IMR-90 (cell line): ENCODE measurements around the gene IFNK. TPM values are rescaled to one million over a fixed set of nuclear protein-coding genes. Genes with fewer than 3 reads are reported as not detected.

Experiments
- ATAC-seq: fragments of 200-7000 bp; cut with Tn5 transposase; 2 replicates; pipeline ENCODE4 v1.9.1; 2020; ENCODE audit warnings: low read depth, mild to moderate bottlenecking, moderate library complexity
- Bru-seq: library from RNA; stranded (reverse); fragments of 400-500 nt; gene quantifications from one replicate; lab custom pipeline; 2021; lab: Mats Ljungman, UMichigan
- BruChase-seq, 2 experiments: library from RNA; stranded (reverse); fragments of 400-500 nt; gene quantifications; one replicate each; lab custom pipeline; 2021; lab: Mats Ljungman, UMichigan
- BruUV-seq: library from RNA; stranded (reverse); fragments of 400-500 nt; replicated peaks from 2 replicates; lab custom pipeline; 2021; lab: Mats Ljungman, UMichigan
- CTCF ChIA-PET: fragments of 300-600 bp; formaldehyde crosslinking; extraction: SDS; loops from one replicate; lab custom pipeline; 2021; ENCODE audit warnings: antibody characterized with exemption; lab: Yijun Ruan, JAX
- POLR2A ChIA-PET: fragments of 300-600 bp; sonication (Branson Sonifier 250); formaldehyde crosslinking; loops from one replicate; lab custom pipeline; 2022; ENCODE audit warnings: antibody characterized with exemption; ENCODE audit not compliant: unreplicated experiment; lab: Charles Lee
- DNase-seq: peaks from one replicate; pipeline ENCODE4 v3.0.0; 2013
- H2AFZ ChIP-seq: replicated peaks from 2 replicates; pipeline ENCODE3; 2013; ENCODE audit warnings: low read length, mild to moderate bottlenecking; ENCODE audit not compliant: poor library complexity
- H2AK5ac ChIP-seq: 2 replicates; pipeline ENCODE4 v1.6.1; 2013; ENCODE audit warnings: low read depth, low read length, inconsistent platforms
- H2AK9ac ChIP-seq: replicated peaks from 2 replicates; pipeline ENCODE3; 2013; ENCODE audit warnings: mild to moderate bottlenecking, low read depth, low read length, moderate library complexity; ENCODE audit not compliant: poor library complexity
- H2BK120ac ChIP-seq: 2 replicates; pipeline ENCODE4 v1.6.1; 2013; ENCODE audit warnings: low read depth, low read length, inconsistent platforms
- H2BK15ac ChIP-seq: 3 replicates; pipeline ENCODE4 v1.6.1; 2013; ENCODE audit warnings: low read depth, low read length, inconsistent platforms
- H2BK20ac ChIP-seq: 2 replicates; pipeline ENCODE4 v1.6.1; 2013; ENCODE audit warnings: low read depth, mild to moderate bottlenecking, inconsistent platforms, low read length, moderate library complexity
- H2BK5ac ChIP-seq: 2 replicates; pipeline ENCODE4 v1.6.1; 2013; ENCODE audit warnings: mild to moderate bottlenecking, low read depth, low read length, inconsistent platforms; ENCODE audit not compliant: poor library complexity, severe bottlenecking
- H3K14ac ChIP-seq: replicated peaks from 2 replicates; pipeline ENCODE4 v1.6.1; 2013; ENCODE audit warnings: low read depth, low read length, inconsistent platforms
- H3K18ac ChIP-seq: 2 replicates; pipeline ENCODE4 v1.6.1; 2013; ENCODE audit warnings: low read depth, low read length, control low read depth
- H3K23ac ChIP-seq: 2 replicates; pipeline ENCODE4 v1.6.1; 2013; ENCODE audit warnings: low read depth, low read length, inconsistent platforms
- H3K27ac ChIP-seq: 2 replicates; pipeline ENCODE4 v1.5.1; 2013; ENCODE audit warnings: mild to moderate bottlenecking, control low read depth, low read length; ENCODE audit not compliant: insufficient read depth
- H3K27me3 ChIP-seq: 2 replicates; pipeline ENCODE4 v1.6.1; 2013; ENCODE audit warnings: low read length; ENCODE audit not compliant: control insufficient read depth, insufficient read depth
- H3K36me3 ChIP-seq: 2 replicates; pipeline ENCODE4 v1.6.1; 2013; ENCODE audit warnings: low read length, mixed read lengths; ENCODE audit not compliant: control insufficient read depth, insufficient read depth
- H3K4ac ChIP-seq: 2 replicates; pipeline ENCODE4 v1.6.1; 2013; ENCODE audit warnings: low read depth, low read length, inconsistent platforms
- H3K4me1 ChIP-seq: 2 replicates; pipeline ENCODE4 v1.6.1; 2013; ENCODE audit warnings: low read length, mixed read lengths; ENCODE audit not compliant: control insufficient read depth, insufficient read depth
- H3K4me2 ChIP-seq: 2 replicates; pipeline ENCODE4 v1.6.1; 2013; ENCODE audit warnings: low read depth, mild to moderate bottlenecking, control low read depth, low read length, moderate library complexity
- H3K4me3 ChIP-seq: 2 replicates; pipeline ENCODE4 v1.5.1; 2013; ENCODE audit warnings: low read depth, mild to moderate bottlenecking, control low read depth, low read length, moderate library complexity; ENCODE audit not compliant: insufficient read depth
- H3K56ac ChIP-seq: 2 replicates; pipeline ENCODE4 v1.6.1; 2013; ENCODE audit warnings: low read length, inconsistent platforms; ENCODE audit not compliant: insufficient read depth; ENCODE audit errors: extremely low read depth
- H3K79me1 ChIP-seq, 2 experiments: 2 replicates each; pipeline ENCODE4 v1.6.1; 2013; ENCODE audit warnings: low read length in 2 of 2, inconsistent platforms in 1 of 2, low read depth in 1 of 2
- H3K9ac ChIP-seq: 2 replicates; pipeline ENCODE4 v1.6.1; 2013; ENCODE audit warnings: low read depth, low read length, control low read depth
- H3K9me1 ChIP-seq: 2 replicates; pipeline ENCODE4 v1.6.1; 2013; ENCODE audit warnings: low read length, inconsistent platforms; ENCODE audit not compliant: insufficient read depth
- H3K9me3 ChIP-seq: 2 replicates; pipeline ENCODE4 v1.6.1; 2013; ENCODE audit warnings: low read length; ENCODE audit not compliant: control insufficient read depth, insufficient read depth
- H4K20me1 ChIP-seq: 2 replicates; pipeline ENCODE4 v1.6.1; 2013; ENCODE audit warnings: low read length, inconsistent platforms; ENCODE audit not compliant: insufficient read depth
- H4K5ac ChIP-seq: 2 replicates; pipeline ENCODE4 v1.6.1; 2013; ENCODE audit warnings: mild to moderate bottlenecking, low read depth, low read length, control low read depth
- H4K8ac ChIP-seq, 2 experiments: 2 replicates each; pipeline ENCODE4 v1.6.1; 2013; ENCODE audit warnings: low read depth in 2 of 2, low read length in 2 of 2, control low read depth in 1 of 2, inconsistent platforms in 1 of 2
- H4K91ac ChIP-seq: 2 replicates; pipeline ENCODE4 v1.6.1; 2013; ENCODE audit warnings: low read depth, low read length, inconsistent platforms; ENCODE audit not compliant: insufficient read depth
- BHLHE40 ChIP-seq: fragments of 150-350 bp; IDR thresholded peaks from 2 replicates; pipeline ENCODE4 v1.6.1; 2016; ENCODE audit warnings: mild to moderate bottlenecking, low read depth, low read length
- CEBPB ChIP-seq: IDR thresholded peaks from 2 replicates; pipeline ENCODE4 v1.6.1; 2012; ENCODE audit warnings: low read depth, low read length, improper control_type of control experiment
- CHD1 ChIP-seq: IDR thresholded peaks from 2 replicates; pipeline ENCODE4 v1.6.1; 2012; ENCODE audit warnings: low read depth, low read length, improper control_type of control experiment
- CTCF ChIP-seq: conservative IDR thresholded peaks from 2 replicates; pipeline ENCODE4 v1.5.1; 2012; ENCODE audit warnings: mild to moderate bottlenecking, low read depth, low read length, improper control_type of control experiment
- ELK1 ChIP-seq: fragments of 150-350 bp; IDR thresholded peaks from 2 replicates; pipeline ENCODE4 v1.6.1; 2016; ENCODE audit warnings: low read depth, mild to moderate bottlenecking, low read length, moderate library complexity, borderline replicate concordance
- FOS ChIP-seq: fragments of 150-350 bp; IDR thresholded peaks from 2 replicates; pipeline ENCODE4 v1.6.1; 2016; ENCODE audit warnings: low read depth, low read length
- MAFK ChIP-seq: IDR thresholded peaks from 2 replicates; pipeline ENCODE4 v1.6.1; 2012; ENCODE audit warnings: low read depth, low read length, improper control_type of control experiment
- MAZ ChIP-seq: IDR thresholded peaks from 2 replicates; pipeline ENCODE4 v1.6.1; 2012; ENCODE audit warnings: low read depth, mild to moderate bottlenecking, low read length, improper control_type of control experiment, moderate library complexity, borderline replicate concordance
- MXI1 ChIP-seq: IDR thresholded peaks from 2 replicates; pipeline ENCODE4 v1.6.1; 2012; ENCODE audit warnings: low read depth, mild to moderate bottlenecking, low read length, moderate library complexity, borderline replicate concordance
- NFE2L2 ChIP-seq: fragments of 150-350 bp; IDR thresholded peaks from 2 replicates; pipeline ENCODE4 v1.6.1; 2016; ENCODE audit warnings: low read depth, mild to moderate bottlenecking, low read length
- POLR2A ChIP-seq: IDR thresholded peaks from 2 replicates; pipeline ENCODE4 v1.6.1; 2012; ENCODE audit warnings: mild to moderate bottlenecking, low read depth, low read length
- RAD21 ChIP-seq: IDR thresholded peaks from 2 replicates; pipeline ENCODE4 v1.6.1; 2012; ENCODE audit warnings: low read length, improper control_type of control experiment
- RCOR1 ChIP-seq: IDR thresholded peaks from 2 replicates; pipeline ENCODE4 v1.6.1; 2012; ENCODE audit warnings: mild to moderate bottlenecking, low read length, improper control_type of control experiment; ENCODE audit not compliant: insufficient replicate concordance
- RFX5 ChIP-seq: IDR thresholded peaks from 2 replicates; pipeline ENCODE4 v1.8.0; 2012; ENCODE audit warnings: low read depth, mild to moderate bottlenecking, low read length, moderate library complexity
- SMC3 ChIP-seq: fragments of 150-350 bp; IDR thresholded peaks from 2 replicates; pipeline ENCODE4 v1.6.1; 2016; ENCODE audit warnings: low read depth, mild to moderate bottlenecking, antibody characterized with exemption, low read length, moderate library complexity
- WGBS, 2 experiments: methylation state at CpG; one replicate each; pipeline versions ENCODE4 v1.1.5 to v1.1.7; 2013; ENCODE audit warnings: missing lambda C conversion rate in 2 of 2; ENCODE audit not compliant: insufficient read length in 1 of 2; ENCODE audit errors: extremely low coverage in 2 of 2; 5-methylcytosine and 5-hydroxymethylcytosine counted together
- dilution Hi-C: fragments of 300-500 bp; cut with HindIII; formaldehyde crosslinking; loops from one replicate; pipeline ENCODE4 v1.14.3; 2018; ENCODE audit warnings: low sequenced_read_pairs; ENCODE audit not compliant: unreplicated experiment
- in situ Hi-C: fragments of 300-500 bp; cut with MboI; formaldehyde crosslinking; loops from 3 replicates; pipeline ENCODE4 v1.14.3; 2019; ENCODE audit warnings: low sequenced_read_pairs, inconsistent platforms, mixed read lengths
- intact Hi-C: fragments of 100-400 bp; cut with micrococcal nuclease; formaldehyde crosslinking; loops from 2 replicates; pipeline ENCODE4 v1.10.0; 2022
- long read RNA-seq: library from polyadenylated mRNA; unstranded; transcript quantifications from one replicate; pipeline ENCODE4 v2.0.0, GENCODE V29; 2021; ENCODE audit not compliant: unreplicated experiment
- polyA plus RNA-seq, 3 experiments: library from polyadenylated mRNA; depleted of rRNA; stranded (reverse); fragments of >200 nt; gene quantifications; 2 replicates each; pipeline ENCODE4 v1.2.3, GENCODE V29; 2012; ENCODE audit warnings: low replicate concordance in 1 of 3
- total RNA-seq: library from RNA; depleted of rRNA; stranded (reverse); fragments of >200 nt; gene quantifications from 2 replicates; pipeline ENCODE4 v1.2.3, GENCODE V29; 2012; rRNA removed

Gene IFNK
- total RNA-seq (not detected in 2 replicates), polyA plus RNA-seq (2012; rRNA removed) (not detected in 2 replicates), Bru-seq, nascent RNA (not detected), BruChase-seq, experiment 1, labeled RNA remaining after a 6-hour chase (not detected), BruChase-seq, experiment 2, labeled RNA remaining after a 2-hour chase (not detected)
- polyA plus RNA-seq (2012; cell fraction: cytosol; rRNA removed) = not detected in 2 replicates
- not detected in 2 replicates for polyA plus RNA-seq (2012; cell fraction: nucleus; rRNA removed; ENCODE audit: low replicate concordance)
- long read RNA-seq = 0 reads

GRCh38 chr9:27524236-27524635, at the start of gene IFNK:
TSS of gene IFNK (plus strand) at chr9:27524290. CDS start at chr9:27524337, 47 bp downstream.
- Histone ChIP-seq H3K4ac (no peak within 1 kb of the TSS), H3K4me3 (no peak within 1 kb of the TSS), H3K9ac (no peak within 1 kb of the TSS), H2AFZ (no peak within 1 kb of the TSS), H3K9me3 (no peaks in the 10 kb centered on the region), H3K23ac (no peak within 1 kb of the TSS), H2AK9ac (no peak within 1 kb of the TSS), H3K18ac (no peak within 1 kb of the TSS), H2BK20ac (no peak within 1 kb of the TSS), H3K27ac (no peak within 1 kb of the TSS), H3K56ac (no peak within 1 kb of the TSS), H2BK120ac (no peak within 1 kb of the TSS), H4K91ac (no peak within 1 kb of the TSS), H3K79me1 (no peaks in the 10 kb centered on the region), H3K4me1 (no peaks in the 10 kb centered on the region), H3K36me3 (no peaks in the 10 kb centered on the region), H2AK5ac (no peak within 1 kb of the TSS), H4K8ac (no peak within 1 kb of the TSS), H3K4me2 (no peak within 1 kb of the TSS), H3K27me3 (peaks cover 26% of the 10 kb centered on the region), H3K9me1 (no peaks in the 10 kb centered on the region), H2BK5ac (no peak within 1 kb of the TSS), H3K14ac (no peak within 1 kb of the TSS), H4K5ac (no peak within 1 kb of the TSS), H4K20me1 (no peaks in the 10 kb centered on the region), H2BK15ac (no peak within 1 kb of the TSS)
- 40% methylated on average over 1 of the region's 2 CpGs; no CpG with 5 or more reads in 1 of the 2 experiments for WGBS, 2 experiments
- TF ChIP-seq CHD1 = no peak
- no peak for TF ChIP-seq RCOR1
- no peak for TF ChIP-seq FOS
- TF ChIP-seq ELK1 = no peak
- TF ChIP-seq MAZ = no peak
- no peak for TF ChIP-seq BHLHE40
- no peak for TF ChIP-seq RFX5
- no peak for TF ChIP-seq CEBPB
- TF ChIP-seq MXI1 = no peak
- TF ChIP-seq RAD21 = no peak
- TF ChIP-seq MAFK = no peak
- no peak for TF ChIP-seq CTCF
- no peak for TF ChIP-seq POLR2A
- TF ChIP-seq SMC3 = no peak
- no peak for TF ChIP-seq NFE2L2
- POLR2A ChIA-PET = interaction anchor here (0.6 kb wide), 1 partner anchor 135 kb away, joined by 3 read pairs; no protein-coding TSS in a partner anchor
- dilution Hi-C loops (no loop called here), intact Hi-C loops (no loop called here), in situ Hi-C loops (no loop called here)
- BruUV-seq = no TSS peak
- ATAC-seq = no peak
- DNase-seq = no peak
- CTCF ChIA-PET = no interaction called here
